Ovary (tissue), 9 donors: ENCODE data around the gene ZNF782. TPM values are rescaled to one million over a fixed set of nuclear protein-coding genes. Genes with fewer than 3 reads are reported as not detected.
A peak's percentile ranks its signal among the peaks of the same experiment; 100 is the strongest.

Source experiments
- DNase-seq, 5 donors: peaks; one replicate each; pipeline ENCODE4 v3.0.0-alpha.2; 2019 to 2020
- H3K27ac ChIP-seq, 2 donors: fragments of 200-600 bp; one replicate each; pipeline versions ENCODE4 v1.5.1 to v1.8.0; 2019 to 2022
- H3K27me3 ChIP-seq: fragments of 200-600 bp; one replicate; pipeline ENCODE4 v1.8.0; 2022
- H3K36me3 ChIP-seq: fragments of 200-600 bp; sonication (generic); one replicate; pipeline ENCODE4 v1.5.1; 2019
- H3K4me1 ChIP-seq: one replicate; pipeline ENCODE4 v1.8.1; 2013; ENCODE audit warnings: mild to moderate bottlenecking, moderate library complexity; ENCODE audit not compliant: insufficient read depth
- H3K4me3 ChIP-seq: fragments of 200-600 bp; sonication (generic); one replicate; pipeline ENCODE4 v1.5.1; 2017
- H3K9me3 ChIP-seq, 2 donors: fragments of 200-600 bp in 1 of 2; sonication (generic) in 1 of 2; one replicate each; pipeline versions ENCODE4 v1.5.1 to v1.8.1; 2013 to 2019; ENCODE audit warnings: mild to moderate bottlenecking in 1 of 2, moderate library complexity in 1 of 2
- EP300 ChIP-seq: sonication (generic); formaldehyde crosslinking; IDR thresholded peaks from one replicate; pipeline ENCODE4 v1.6.1; 2017; ENCODE audit warnings: antibody characterized with exemption
- POLR2A ChIP-seq: fragments of 450-650 bp; IDR thresholded peaks from one replicate; pipeline ENCODE4 v1.6.1; 2017; ENCODE audit warnings: antibody characterized with exemption, mild to moderate bottlenecking, moderate library complexity
- WGBS, 3 donors: extraction: QIAGEN DNeasy Blood & Tissue Kit in 1 of 3; methylation state at CpG; one replicate each; pipeline versions ENCODE4 v1.1.5 to v1.1.7; 2013 to 2017; 5-methylcytosine and 5-hydroxymethylcytosine counted together
- intact Hi-C, 4 donors: fragments of 100-400 bp; cut with DNase I; formaldehyde crosslinking; loops; one replicate each; pipeline versions ENCODE4 v1.11.0 to v1.15.1; 2022 to 2023
- polyA plus RNA-seq, 2 donors: library from polyadenylated mRNA; stranded (reverse); fragments of 200-250 nt in 1 of 2; fragments of 350-450 nt in 1 of 2; fragmentation: Illumina TruSeq in 1 of 2; extraction: RNeasy Lipid Tissue Mini Kit (QIAGEN cat#74804) in 1 of 2; gene quantifications; one replicate each; pipeline ENCODE4 v1.2.3, GENCODE V29; 2013 to 2014
- total RNA-seq, 7 donors: library from RNA; depleted of rRNA in 2 of 7; stranded (reverse); fragments of >200 nt in 2 of 7; fragmentation: NEBNext Ultra II Directional in 3 of 7; extraction: Animal tissue kit (Norgen Biotek cat#: 25700) in 3 of 7; gene quantifications; one replicate each; pipeline versions ENCODE4 v1.1.0 to v1.2.4, GENCODE V29; 2016 to 2023
- TF ChIP-seq, protein P1 (sequence below), 3 donors: fragments of 450-650 bp in 2 of 3; fragments of 200-600 bp in 1 of 3; IDR thresholded peaks; one replicate each; pipeline versions ENCODE4 v1.5.1 to v1.8.0; 2016 to 2022; ENCODE audit warnings: antibody characterized with exemption in 3 of 3, mild to moderate bottlenecking in 1 of 3
- donor health status: DM: no; HTN: no; CAD: no; lungs with moderate emphysema.
- donor health status: DM: no; HTN: no; CAD: no.
- donor health status: Bipolar disorder and iron deficiency.
- donor health status: DM: yes; HTN: yes; CAD: no.
- donor health status: DM: no; HTN: no; CAD: no.
- donor health status: DM: yes; HTN: yes; CAD: no.

Gene ZNF782
- total and polyA plus RNA-seq, 9 donors: 2.8 to 12.4 (median 9.8) TPM

- Histone ChIP-seq H3K9me3 (no peaks in the 10 kb centered on the region), H3K27me3 (peaks cover 3% of the 10 kb centered on the region), H3K27ac (no peak overlapping the region), H3K36me3 (no peaks in the 10 kb centered on the region), H3K4me1 (no peaks in the 10 kb centered on the region), H3K4me3 (no peak overlapping the region)
- DNase-seq: no peak
- intact Hi-C loops: no loop called here
- no peak for TF ChIP-seq POLR2A
- no peak for TF ChIP-seq EP300
- TF ChIP-seq, protein P1, sequence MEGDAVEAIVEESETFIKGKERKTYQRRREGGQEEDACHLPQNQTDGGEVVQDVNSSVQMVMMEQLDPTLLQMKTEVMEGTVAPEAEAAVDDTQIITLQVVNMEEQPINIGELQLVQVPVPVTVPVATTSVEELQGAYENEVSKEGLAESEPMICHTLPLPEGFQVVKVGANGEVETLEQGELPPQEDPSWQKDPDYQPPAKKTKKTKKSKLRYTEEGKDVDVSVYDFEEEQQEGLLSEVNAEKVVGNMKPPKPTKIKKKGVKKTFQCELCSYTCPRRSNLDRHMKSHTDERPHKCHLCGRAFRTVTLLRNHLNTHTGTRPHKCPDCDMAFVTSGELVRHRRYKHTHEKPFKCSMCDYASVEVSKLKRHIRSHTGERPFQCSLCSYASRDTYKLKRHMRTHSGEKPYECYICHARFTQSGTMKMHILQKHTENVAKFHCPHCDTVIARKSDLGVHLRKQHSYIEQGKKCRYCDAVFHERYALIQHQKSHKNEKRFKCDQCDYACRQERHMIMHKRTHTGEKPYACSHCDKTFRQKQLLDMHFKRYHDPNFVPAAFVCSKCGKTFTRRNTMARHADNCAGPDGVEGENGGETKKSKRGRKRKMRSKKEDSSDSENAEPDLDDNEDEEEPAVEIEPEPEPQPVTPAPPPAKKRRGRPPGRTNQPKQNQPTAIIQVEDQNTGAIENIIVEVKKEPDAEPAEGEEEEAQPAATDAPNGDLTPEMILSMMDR (IDR thresholded peaks at IDR 0.05): no peak
Measured at GRCh38 chr9:96782235-96782634, 72.1 kb downstream of the ZNF782 start.

DNA sequence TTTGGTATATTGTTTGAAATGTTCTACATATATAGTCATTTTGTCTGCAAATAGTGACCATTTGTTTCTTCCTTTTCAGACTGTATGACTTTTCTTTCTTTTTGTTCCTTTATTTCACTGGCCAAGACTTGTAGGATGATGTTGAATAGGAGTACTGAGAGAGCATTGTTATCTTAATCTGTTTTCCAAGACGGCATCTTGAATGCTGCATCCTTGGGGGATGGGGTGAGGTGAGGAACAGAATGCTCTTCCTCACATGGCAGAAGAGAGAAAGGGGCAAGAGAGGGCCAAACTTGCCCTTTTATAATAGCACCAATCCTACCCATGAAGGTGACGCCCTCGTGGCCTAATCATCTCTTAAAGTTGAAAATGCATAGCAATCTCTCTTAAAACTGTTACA lies 72.8 kb downstream of the ZNF782 start:
- no peak for DNase-seq
- intact Hi-C loops: no loop called here
- peaks cover 3% of the 10 kb centered on the region for H3K27me3 ChIP-seq
- no peak overlapping the region for H3K4me3 ChIP-seq
- whole genome bisulfite sequencing, 3 donors: 63 to 71% (median 68%) methylated on average over 3 of the region's 3 CpGs
- TF ChIP-seq EP300 (no peak), POLR2A (no peak)
- TF ChIP-seq, protein P1 (IDR thresholded peaks at IDR 0.05): no peak
- H3K27ac ChIP-seq: no peak overlapping the region
- H3K4me1 ChIP-seq: peaks cover 1% of the 10 kb centered on the region
- H3K36me3 ChIP-seq: no peaks in the 10 kb centered on the region
- no peaks in the 10 kb centered on the region for H3K9me3 ChIP-seq

GRCh38 chr9:96779089-96779488 lies 75.2 kb downstream of the ZNF782 start:
- intact Hi-C loops: no loop called here
- no peaks in the 10 kb centered on the region for H3K27me3 ChIP-seq
- no peak for DNase-seq
- no peaks in the 10 kb centered on the region for H3K9me3 ChIP-seq
- H3K4me1 ChIP-seq: peaks cover 1% of the 10 kb centered on the region
- TF ChIP-seq, protein P1 (IDR thresholded peaks at IDR 0.05): no peak
- TF ChIP-seq EP300 (no peak), POLR2A (no peak)
- no peak overlapping the region for H3K27ac ChIP-seq
- H3K36me3 ChIP-seq: no peaks in the 10 kb centered on the region
- peak overlapping the region; percentile 50 for H3K4me3 ChIP-seq
- WGBS, 3 donors: 26 to 33% (median 27%) methylated on average over 2 of the region's 2 CpGs

GRCh38 chr9:96777426-96777864 lies 76.9 kb downstream of the ZNF782 start:
- TF ChIP-seq, protein P1 (IDR thresholded peaks at IDR 0.05): no peak
- TF ChIP-seq EP300: no peak
- TF ChIP-seq POLR2A: no peak
- H3K9me3 ChIP-seq: no peaks in the 10 kb centered on the region
- H3K4me3 ChIP-seq: peak overlapping the region; percentile 50
- H3K4me1 ChIP-seq: peaks cover 1% of the 10 kb centered on the region
- H3K36me3 ChIP-seq: no peaks in the 10 kb centered on the region
- no peak for DNase-seq
- H3K27me3 ChIP-seq: no peaks in the 10 kb centered on the region
- WGBS, 3 donors: 1 to 2% (median 2%) methylated on average over 22 to 23 of the region's 23 CpGs
- peak overlapping the region; percentile 51 to 70 for H3K27ac ChIP-seq
- intact Hi-C loops: no loop called here
